ENCODE data around the gene ZNRF3. TPM values are rescaled to one million over a fixed set of nuclear protein-coding genes. Genes with fewer than 3 reads are reported as not detected.

ZNRF3 gene
- total RNA-seq, 1 donor from 2014 or later, result 5.8 TPM

DNA sequence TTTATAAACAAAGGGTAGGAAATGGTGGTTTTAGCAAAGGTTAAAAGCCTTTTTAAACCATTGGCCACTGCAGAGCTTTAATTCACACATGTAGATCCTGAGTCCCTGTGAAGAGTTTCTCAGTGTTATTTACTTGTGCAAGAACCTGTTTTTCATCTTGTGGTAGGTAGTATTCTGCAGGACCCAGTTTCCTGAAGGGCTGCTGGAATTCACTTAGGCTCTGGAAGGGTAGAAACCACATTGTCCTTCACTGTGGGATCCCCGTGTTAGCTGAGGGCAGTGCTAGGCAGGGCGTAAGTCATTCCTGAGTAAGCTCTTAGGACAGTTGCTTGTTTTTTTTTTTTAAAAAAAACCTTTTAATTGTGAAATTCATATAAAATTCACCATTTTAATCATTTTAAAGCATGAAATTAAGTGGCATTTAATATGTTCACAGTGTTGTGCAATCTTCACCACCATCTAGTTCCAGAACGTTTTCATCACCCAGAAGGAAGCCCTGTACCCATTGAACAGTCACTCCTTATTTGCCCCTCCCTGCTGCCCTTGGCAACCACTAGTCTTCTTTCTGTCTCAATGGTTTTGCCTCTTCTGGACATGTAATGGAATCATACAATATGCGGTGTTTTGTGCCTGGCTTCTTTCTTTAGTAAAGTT is 100.5 kb downstream of the ZNRF3 start:
- H3K4me2 ChIP-seq (ENCODE audit: low read length), result no peak overlapping the region
- H3K4me1 Mint-ChIP-seq (ENCODE audit: low read depth, unreplicated experiment), result peaks cover 29% of the 10 kb centered on the region
- FAIRE-seq (no peak), DNase-seq (ENCODE audit: low read depth) (no peak)
- H4K20me1 ChIP-seq (ENCODE audit: insufficient read depth, low read length), result no peaks in the 10 kb centered on the region
- H2AFZ ChIP-seq (ENCODE audit: low read depth, low read length), result no peak overlapping the region
- H3K9me3 Mint-ChIP-seq (ENCODE audit: unreplicated experiment), result peaks cover 5% of the 10 kb centered on the region
- no peak overlapping the region for H3K27ac ChIP-seq (ENCODE audit: low read depth, low read length)
- no peak overlapping the region for H3K9ac ChIP-seq (ENCODE audit: low read length)
- no peaks in the 10 kb centered on the region for H3K9me3 ChIP-seq (ENCODE audit: insufficient read depth, low read depth, low read length)
- no peak overlapping the region for H3K4me3 Mint-ChIP-seq (ENCODE audit: unreplicated experiment)
- H3K27me3 Mint-ChIP-seq (ENCODE audit: low read depth, unreplicated experiment), result no peaks in the 10 kb centered on the region
- H3K4me3 ChIP-seq (ENCODE audit: insufficient read depth, low read depth, low read length), result no peak overlapping the region
- peaks cover 2% of the 10 kb centered on the region for H3K36me3 Mint-ChIP-seq (ENCODE audit: low read depth, unreplicated experiment)
- no peaks in the 10 kb centered on the region for H3K36me3 ChIP-seq (ENCODE audit: insufficient read depth, low read length)
- H3K79me2 ChIP-seq (ENCODE audit: insufficient read depth, low read length), result peaks cover 7% of the 10 kb centered on the region
- H3K27me3 ChIP-seq (ENCODE audit: insufficient read depth, low read length), result no peaks in the 10 kb centered on the region
- no peak for TF ChIP-seq EZH2 (IDR thresholded peaks at IDR 0.05; ENCODE audit: insufficient read depth, low read length)
- TF ChIP-seq, protein P1, sequence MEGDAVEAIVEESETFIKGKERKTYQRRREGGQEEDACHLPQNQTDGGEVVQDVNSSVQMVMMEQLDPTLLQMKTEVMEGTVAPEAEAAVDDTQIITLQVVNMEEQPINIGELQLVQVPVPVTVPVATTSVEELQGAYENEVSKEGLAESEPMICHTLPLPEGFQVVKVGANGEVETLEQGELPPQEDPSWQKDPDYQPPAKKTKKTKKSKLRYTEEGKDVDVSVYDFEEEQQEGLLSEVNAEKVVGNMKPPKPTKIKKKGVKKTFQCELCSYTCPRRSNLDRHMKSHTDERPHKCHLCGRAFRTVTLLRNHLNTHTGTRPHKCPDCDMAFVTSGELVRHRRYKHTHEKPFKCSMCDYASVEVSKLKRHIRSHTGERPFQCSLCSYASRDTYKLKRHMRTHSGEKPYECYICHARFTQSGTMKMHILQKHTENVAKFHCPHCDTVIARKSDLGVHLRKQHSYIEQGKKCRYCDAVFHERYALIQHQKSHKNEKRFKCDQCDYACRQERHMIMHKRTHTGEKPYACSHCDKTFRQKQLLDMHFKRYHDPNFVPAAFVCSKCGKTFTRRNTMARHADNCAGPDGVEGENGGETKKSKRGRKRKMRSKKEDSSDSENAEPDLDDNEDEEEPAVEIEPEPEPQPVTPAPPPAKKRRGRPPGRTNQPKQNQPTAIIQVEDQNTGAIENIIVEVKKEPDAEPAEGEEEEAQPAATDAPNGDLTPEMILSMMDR (IDR thresholded peaks at IDR 0.05; ENCODE audit: insufficient read depth, low read depth, low read length), result no peak
- H3K27ac Mint-ChIP-seq (ENCODE audit: unreplicated experiment), result no peak overlapping the region
- peaks cover 6% of the 10 kb centered on the region for H3K4me1 ChIP-seq (ENCODE audit: insufficient read depth, low read length)

DNA sequence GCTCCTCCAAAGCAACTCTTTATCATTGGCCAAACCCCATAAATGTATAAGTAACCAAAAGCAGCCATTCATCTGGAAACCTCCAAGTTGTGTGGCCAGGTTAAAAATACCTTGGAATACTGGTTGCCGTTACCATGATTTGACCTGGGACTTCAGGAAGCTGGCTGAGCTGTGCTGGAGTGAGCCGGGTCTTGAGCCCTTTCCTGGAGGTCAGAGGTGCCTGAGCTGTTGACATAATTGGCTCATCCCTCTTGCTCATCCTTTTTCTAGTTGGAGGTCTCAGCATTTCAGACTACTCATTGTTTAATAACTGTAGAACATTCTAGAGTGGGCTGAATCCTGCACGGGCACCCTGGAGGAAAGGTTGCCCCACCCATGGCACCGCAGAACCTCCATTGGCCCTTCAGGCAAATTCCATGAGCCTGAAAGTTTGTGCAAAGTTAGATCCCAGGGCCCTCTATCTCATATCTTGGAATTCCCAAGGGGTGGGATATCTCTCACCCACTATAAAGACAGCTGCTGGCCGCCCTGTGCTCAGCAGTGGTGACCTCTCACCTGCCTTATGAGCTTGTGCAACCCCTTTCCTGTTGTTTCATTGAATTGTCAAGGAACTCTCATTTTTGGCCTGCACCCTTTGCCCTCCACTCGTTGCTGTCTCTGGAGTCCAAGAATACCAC is 101.2 kb downstream of the ZNRF3 start:
- no peak overlapping the region for H3K27ac Mint-ChIP-seq (ENCODE audit: unreplicated experiment)
- no peak for FAIRE-seq
- no peak overlapping the region for H3K4me2 ChIP-seq (ENCODE audit: low read length)
- H3K4me3 Mint-ChIP-seq (ENCODE audit: unreplicated experiment), result no peak overlapping the region
- no peak overlapping the region for H2AFZ ChIP-seq (ENCODE audit: low read depth, low read length)
- H3K27me3 ChIP-seq (ENCODE audit: insufficient read depth, low read length), result no peaks in the 10 kb centered on the region
- H3K27me3 Mint-ChIP-seq (ENCODE audit: low read depth, unreplicated experiment), result no peaks in the 10 kb centered on the region
- peaks cover under 1% of the 10 kb centered on the region for H3K79me2 ChIP-seq (ENCODE audit: insufficient read depth, low read length)
- H3K36me3 Mint-ChIP-seq (ENCODE audit: low read depth, unreplicated experiment), result peaks cover 2% of the 10 kb centered on the region
- H3K4me3 ChIP-seq (ENCODE audit: insufficient read depth, low read depth, low read length), result no peak overlapping the region
- peaks cover 5% of the 10 kb centered on the region for H3K9me3 Mint-ChIP-seq (ENCODE audit: unreplicated experiment)
- TF ChIP-seq, protein P1 (IDR thresholded peaks at IDR 0.05; ENCODE audit: insufficient read depth, low read depth, low read length), result no peak
- no peak for TF ChIP-seq EZH2 (IDR thresholded peaks at IDR 0.05; ENCODE audit: insufficient read depth, low read length)
- no peak for DNase-seq (ENCODE audit: low read depth)
- no peak overlapping the region for H3K27ac ChIP-seq (ENCODE audit: low read depth, low read length)
- H3K36me3 ChIP-seq (ENCODE audit: insufficient read depth, low read length), result no peaks in the 10 kb centered on the region
- no peaks in the 10 kb centered on the region for H4K20me1 ChIP-seq (ENCODE audit: insufficient read depth, low read length)
- H3K9ac ChIP-seq (ENCODE audit: low read length), result no peak overlapping the region
- H3K9me3 ChIP-seq (ENCODE audit: insufficient read depth, low read depth, low read length), result no peaks in the 10 kb centered on the region
- peaks cover 12% of the 10 kb centered on the region for H3K4me1 ChIP-seq (ENCODE audit: insufficient read depth, low read length)
- peaks cover 30% of the 10 kb centered on the region for H3K4me1 Mint-ChIP-seq (ENCODE audit: low read depth, unreplicated experiment)
